ENCODE results near the gene XRCC3.

GRCh38 chr14:103698380-103699260 is 16.6 kb downstream of the XRCC3 start:
- TF ChIP-seq CTCF (IDR thresholded peaks at IDR 0.05) (no peak), POLR2AphosphoS5 (IDR thresholded peaks at IDR 0.05) (no peak), POLR2A (IDR thresholded peaks at IDR 0.05) (no peak)

All from upper lobe of left lung (tissue), 4 donors.